HG03045 (cell line): ENCODE measurements around the gene GLIS2.

ENCODE experiments used
- ATAC-seq: cut with Tn5 transposase; IDR thresholded peaks from one replicate; pipeline ENCODE4 v1.9.1; 2021; ENCODE audit warnings: mild to moderate bottlenecking, moderate library complexity; ENCODE audit not compliant: unreplicated experiment

The GLIS2 gene

DNA sequence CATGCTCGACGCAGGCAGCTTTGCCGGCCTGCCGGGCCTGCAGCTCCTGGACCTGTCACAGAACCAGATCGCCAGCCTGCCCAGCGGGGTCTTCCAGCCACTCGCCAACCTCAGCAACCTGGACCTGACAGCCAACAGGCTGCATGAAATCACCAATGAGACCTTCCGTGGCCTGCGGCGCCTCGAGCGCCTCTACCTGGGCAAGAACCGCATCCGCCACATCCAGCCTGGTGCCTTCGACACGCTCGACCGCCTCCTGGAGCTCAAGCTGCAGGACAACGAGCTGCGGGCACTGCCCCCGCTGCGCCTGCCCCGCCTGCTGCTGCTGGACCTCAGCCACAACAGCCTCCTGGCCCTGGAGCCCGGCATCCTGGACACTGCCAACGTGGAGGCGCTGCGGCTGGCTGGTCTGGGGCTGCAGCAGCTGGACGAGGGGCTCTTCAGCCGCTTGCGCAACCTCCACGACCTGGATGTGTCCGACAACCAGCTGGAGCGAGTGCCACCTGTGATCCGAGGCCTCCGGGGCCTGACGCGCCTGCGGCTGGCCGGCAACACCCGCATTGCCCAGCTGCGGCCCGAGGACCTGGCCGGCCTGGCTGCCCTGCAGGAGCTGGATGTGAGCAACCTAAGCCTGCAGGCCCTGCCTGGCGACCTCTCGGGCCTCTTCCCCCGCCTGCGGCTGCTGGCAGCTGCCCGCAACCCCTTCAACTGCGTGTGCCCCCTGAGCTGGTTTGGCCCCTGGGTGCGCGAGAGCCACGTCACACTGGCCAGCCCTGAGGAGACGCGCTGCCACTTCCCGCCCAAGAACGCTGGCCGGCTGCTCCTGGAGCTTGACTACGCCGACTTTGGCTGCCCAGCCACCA, 65.4 kb downstream of the GLIS2 start:
- no peak for ATAC-seq

DNA sequence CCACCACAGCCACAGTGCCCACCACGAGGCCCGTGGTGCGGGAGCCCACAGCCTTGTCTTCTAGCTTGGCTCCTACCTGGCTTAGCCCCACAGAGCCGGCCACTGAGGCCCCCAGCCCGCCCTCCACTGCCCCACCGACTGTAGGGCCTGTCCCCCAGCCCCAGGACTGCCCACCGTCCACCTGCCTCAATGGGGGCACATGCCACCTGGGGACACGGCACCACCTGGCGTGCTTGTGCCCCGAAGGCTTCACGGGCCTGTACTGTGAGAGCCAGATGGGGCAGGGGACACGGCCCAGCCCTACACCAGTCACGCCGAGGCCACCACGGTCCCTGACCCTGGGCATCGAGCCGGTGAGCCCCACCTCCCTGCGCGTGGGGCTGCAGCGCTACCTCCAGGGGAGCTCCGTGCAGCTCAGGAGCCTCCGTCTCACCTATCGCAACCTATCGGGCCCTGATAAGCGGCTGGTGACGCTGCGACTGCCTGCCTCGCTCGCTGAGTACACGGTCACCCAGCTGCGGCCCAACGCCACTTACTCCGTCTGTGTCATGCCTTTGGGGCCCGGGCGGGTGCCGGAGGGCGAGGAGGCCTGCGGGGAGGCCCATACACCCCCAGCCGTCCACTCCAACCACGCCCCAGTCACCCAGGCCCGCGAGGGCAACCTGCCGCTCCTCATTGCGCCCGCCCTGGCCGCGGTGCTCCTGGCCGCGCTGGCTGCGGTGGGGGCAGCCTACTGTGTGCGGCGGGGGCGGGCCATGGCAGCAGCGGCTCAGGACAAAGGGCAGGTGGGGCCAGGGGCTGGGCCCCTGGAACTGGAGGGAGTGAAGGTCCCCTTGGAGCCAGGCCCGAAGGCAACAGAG, 66.3 kb downstream of the GLIS2 start:
- ATAC-seq = no peak

DNA sequence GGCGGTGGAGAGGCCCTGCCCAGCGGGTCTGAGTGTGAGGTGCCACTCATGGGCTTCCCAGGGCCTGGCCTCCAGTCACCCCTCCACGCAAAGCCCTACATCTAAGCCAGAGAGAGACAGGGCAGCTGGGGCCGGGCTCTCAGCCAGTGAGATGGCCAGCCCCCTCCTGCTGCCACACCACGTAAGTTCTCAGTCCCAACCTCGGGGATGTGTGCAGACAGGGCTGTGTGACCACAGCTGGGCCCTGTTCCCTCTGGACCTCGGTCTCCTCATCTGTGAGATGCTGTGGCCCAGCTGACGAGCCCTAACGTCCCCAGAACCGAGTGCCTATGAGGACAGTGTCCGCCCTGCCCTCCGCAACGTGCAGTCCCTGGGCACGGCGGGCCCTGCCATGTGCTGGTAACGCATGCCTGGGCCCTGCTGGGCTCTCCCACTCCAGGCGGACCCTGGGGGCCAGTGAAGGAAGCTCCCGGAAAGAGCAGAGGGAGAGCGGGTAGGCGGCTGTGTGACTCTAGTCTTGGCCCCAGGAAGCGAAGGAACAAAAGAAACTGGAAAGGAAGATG, 67.0 kb downstream of the GLIS2 start:
- ATAC-seq = no peak

GRCh38 chr16:4383591-4384444, 68.0 kb downstream of the GLIS2 start:
- no peak for ATAC-seq

DNA sequence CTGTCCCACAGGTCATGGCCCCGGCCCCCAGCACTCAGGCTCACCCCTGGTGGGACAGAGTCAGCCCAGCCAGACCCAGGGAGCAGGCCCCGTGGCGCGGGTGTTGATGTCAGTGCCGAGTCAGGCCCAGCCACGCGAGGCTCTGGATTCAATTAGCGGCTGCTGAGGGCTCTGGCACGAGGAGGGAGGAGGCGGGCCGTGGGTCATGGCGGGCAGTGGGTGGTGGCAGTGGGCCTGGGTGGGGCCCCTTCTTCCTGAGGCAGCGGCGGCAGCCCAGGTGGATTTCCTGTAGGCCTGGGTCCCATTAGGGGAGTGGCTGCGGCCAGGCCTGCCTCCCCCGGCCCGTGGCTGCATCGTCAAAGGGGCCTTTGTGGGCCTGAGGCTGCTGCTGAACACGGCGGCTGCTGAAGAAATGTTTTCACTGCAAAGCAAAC, 68.7 kb downstream of the GLIS2 start:
- ATAC-seq = no peak

GRCh38 chr16:4385066-4385788, 69.4 kb downstream of the GLIS2 start:
- no peak for ATAC-seq

DNA sequence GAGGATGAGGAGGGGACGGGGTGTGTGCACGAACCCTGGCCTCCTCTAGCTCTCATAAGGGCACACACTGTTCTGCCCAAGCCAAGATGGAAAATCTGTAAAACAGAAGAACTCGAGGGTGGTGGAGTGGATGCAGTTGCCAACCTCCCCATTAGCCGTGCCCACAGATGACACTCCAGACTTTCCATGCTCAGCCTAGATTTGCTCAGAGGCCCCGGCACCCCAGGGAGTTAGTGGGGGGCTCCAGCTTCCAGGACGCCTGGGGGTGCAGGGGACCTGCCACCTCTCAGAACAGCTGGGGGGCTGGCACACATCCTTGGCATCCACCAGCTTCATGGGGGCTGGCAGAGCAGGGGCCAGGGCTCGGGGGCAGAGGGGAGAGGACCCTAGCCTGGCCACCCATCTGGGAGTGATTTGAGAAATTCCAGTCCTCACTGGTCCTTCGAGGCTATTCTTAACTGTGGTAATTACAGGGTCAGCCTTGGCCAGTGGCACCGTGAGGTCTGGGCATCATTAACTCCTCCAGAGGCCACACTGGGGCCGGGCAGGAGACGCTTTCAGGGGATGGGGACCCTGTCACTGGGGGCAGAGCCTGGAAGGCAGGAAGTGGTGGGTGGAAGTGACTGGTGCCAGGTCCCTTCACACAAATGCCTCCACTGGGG, 70.1 kb downstream of the GLIS2 start:
- ATAC-seq = no peak

DNA sequence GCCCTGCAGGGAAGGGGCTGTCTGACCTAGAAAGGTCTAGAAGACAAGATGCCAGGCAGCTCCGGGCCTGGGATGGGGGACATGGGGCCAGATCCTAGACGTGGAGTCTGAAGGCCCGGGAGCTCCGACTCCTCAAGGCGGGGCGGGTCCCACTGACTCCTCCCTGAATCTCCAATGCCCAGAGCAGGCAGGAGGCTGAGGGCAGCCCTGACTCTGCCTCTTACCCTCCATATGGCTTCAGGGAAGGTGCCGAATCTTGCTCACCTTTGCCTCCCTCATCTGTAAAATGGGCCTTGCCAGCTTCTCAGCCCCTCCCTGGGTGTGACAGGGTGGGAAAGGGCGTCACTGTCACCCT, 70.6 kb downstream of the GLIS2 start:
- ATAC-seq = no peak

GRCh38 chr16:4386951-4387565, 71.2 kb downstream of the GLIS2 start:
- no peak for ATAC-seq

DNA sequence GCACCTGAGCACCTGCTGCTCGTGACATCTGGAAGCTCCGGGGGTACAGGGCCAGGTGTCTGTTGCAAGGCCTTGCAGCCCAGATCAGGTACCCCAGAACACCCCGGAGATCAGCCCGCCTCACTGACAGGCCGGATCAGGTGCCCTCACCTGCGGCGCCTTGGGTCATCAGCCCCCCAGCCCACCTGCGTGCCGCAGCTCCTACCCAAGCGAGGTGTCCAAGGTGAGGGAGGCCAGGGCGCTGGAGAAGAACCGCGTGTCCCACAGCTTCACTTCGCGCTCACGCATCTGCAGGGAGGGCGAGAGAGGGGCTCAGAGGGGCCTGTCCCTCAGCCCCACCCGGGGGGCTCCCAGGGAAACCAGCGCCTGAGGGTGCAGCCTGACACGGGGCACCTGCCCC, 71.9 kb downstream of the GLIS2 start:
- no peak for ATAC-seq

DNA sequence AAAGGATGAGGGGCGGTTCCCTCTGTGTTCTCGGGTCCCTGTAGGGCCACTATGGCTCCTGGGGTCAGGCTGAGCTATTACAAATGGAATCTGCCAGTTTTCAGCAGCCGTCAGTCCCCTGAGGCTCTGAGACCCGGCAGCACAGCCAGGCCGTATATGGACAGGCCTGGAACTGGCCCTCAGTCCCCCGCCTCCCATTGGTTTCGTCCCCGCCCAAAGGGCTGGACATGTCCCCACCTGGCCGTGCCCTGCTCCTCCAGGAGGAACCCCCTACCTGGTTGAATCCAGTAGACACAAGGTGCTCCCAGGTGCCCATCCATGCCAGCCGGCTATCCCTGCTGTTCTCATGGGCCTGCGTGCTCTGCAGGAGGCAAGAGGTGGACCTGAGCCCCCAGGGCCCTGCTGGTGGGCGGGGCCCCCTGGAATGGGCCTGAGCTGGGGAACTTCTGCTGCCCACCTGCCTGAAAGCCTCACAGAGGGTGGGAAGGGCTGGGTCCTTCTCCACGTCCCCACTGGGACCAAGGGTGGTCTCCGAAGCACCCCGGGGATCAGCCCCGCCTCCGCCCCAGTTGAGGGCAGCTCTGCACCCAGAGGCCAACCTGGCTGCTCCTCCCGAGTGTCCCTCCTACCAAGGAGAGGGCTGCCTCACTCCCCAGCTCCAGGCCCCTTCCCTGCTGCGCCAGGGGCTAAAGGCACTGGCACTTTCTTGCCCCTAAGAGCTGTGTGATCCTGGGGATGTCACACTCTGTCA, 72.6 kb downstream of the GLIS2 start:
- no peak for ATAC-seq
